ENCODE results near the gene LSM12.

DNA sequence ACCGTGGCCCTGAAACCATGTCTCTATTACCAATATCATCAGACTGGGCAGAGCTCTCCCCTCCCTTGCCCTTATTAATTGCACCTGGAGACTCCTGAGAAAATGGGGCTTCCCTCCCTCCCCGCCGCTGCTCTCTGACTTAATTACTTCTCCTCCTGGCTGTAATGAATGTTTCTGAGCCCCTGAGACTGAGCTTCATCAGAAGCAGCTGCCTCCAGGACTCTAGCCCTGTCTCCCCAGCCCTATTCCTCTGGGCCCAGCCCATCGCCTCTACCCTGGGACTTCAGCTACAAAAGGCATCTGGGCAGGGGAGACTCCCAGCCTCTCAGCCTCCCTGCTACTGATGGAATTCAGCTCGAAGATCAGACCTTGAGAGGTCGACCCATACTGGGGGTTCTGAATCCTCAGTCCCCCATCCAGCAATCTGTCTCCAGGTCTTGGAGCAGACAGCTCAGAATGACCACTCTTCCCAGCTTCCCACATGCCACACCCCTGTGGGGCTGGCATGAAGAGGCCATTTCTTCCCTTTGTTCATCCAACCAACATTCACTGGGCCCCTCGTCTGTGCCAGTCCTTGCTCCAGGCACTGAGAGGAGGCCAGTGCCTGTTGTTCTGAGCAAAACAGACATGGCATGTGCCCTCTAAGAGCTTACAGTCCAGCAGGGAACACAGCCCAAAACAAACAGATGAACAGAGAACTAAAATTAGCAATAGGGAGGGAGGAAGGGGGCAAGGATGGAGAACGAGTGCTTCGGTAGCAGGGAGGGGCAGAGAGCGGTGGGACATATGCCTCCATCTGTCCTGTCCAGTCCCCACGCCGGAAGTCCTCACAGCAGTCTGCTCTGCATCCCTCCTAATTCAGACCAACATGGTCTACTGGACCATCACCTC is 79.1 kb downstream of the LSM12 start:
- TF ChIP-seq, protein P1, sequence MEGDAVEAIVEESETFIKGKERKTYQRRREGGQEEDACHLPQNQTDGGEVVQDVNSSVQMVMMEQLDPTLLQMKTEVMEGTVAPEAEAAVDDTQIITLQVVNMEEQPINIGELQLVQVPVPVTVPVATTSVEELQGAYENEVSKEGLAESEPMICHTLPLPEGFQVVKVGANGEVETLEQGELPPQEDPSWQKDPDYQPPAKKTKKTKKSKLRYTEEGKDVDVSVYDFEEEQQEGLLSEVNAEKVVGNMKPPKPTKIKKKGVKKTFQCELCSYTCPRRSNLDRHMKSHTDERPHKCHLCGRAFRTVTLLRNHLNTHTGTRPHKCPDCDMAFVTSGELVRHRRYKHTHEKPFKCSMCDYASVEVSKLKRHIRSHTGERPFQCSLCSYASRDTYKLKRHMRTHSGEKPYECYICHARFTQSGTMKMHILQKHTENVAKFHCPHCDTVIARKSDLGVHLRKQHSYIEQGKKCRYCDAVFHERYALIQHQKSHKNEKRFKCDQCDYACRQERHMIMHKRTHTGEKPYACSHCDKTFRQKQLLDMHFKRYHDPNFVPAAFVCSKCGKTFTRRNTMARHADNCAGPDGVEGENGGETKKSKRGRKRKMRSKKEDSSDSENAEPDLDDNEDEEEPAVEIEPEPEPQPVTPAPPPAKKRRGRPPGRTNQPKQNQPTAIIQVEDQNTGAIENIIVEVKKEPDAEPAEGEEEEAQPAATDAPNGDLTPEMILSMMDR (IDR thresholded peaks at IDR 0.05) = no peak
- no peak for TF ChIP-seq POLR2AphosphoS5 (IDR thresholded peaks at IDR 0.05)
- no peak for TF ChIP-seq POLR2A (IDR thresholded peaks at IDR 0.05)
- no peak for TF ChIP-seq EP300 (IDR thresholded peaks at IDR 0.05)

Data from suprapubic skin (tissue), 4 donors.